Activated gamma-delta T cell treated with anti-CD3 and anti-CD28 coated beads, Interleukin-2, amount 50 U/mL, for 16 hours (primary cell): ENCODE data around the gene PKP4.

Source experiments
- DNase-seq: peaks from one replicate; pipeline ENCODE4 v3.0.0-alpha.2; 2020; ENCODE audit warnings: low read depth

Gene PKP4

DNA sequence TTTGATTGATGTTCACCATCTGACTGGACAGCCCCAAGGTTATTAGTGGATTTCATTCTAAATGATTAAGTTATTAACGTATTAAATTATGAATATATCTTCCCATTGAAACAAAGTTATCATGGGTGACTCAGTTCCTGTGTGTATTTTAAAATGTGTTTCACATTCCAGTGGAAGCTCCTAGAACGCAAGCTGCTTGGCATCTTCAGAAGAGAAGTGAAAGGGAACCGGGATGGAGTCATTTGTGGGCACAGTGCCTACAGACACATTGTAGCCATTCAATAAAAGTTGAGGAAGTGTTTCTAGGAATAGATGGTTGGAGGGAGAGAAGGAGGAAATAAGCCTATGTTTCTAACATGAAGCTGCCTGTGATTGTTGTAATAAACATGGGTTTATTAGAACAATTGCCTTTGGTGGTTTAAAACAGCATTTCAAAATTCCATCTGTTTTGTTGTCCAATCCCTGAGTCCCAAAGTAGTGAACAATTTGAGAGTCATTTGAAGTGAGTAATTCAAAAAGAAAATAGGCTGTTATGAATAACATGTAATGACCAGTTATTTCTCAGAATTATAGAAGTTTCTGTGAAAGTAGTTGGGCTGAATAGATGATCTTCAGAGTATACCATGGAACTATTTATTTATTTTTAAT, 143.5 kb downstream of the PKP4 start:
- no peak for DNase-seq

DNA sequence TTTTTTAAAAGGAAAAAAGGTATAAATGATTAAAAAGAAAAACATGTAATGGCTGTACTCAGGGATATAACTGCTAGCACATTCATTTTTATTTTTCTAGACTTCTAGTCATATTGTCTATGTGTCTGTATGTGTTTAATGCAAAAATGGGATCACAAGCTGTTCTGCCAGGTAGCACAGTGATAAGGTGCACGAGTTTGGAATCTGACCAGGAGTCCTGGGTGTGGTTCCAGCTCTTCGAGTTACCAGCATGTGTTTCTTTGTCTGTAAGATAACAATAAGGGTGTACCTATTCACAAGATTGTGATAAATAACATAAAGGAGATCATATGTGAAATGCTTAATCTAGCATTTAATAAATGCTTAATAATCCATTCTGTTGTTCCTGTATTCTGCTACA, 145.3 kb downstream of the PKP4 start:
- no peak for DNase-seq

DNA sequence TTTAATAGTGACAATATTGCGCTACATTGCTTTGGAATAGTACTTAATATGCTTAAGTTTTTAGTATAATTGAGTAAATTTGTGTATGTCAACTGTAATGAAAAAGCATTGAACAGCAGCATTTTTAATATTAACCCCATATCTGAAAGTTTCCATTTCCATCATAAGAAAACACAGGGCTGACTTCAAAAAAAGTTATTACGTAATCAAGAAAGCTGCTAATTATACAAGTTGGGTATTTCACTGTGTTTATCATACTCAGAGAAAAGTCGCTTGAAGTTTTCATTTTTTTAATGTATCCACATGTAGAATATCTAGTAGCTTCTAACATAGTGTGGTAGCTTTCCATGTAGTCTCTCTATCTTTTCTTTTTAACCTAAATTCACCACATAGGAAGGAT, 146.5 kb downstream of the PKP4 start:
- no peak for DNase-seq

DNA sequence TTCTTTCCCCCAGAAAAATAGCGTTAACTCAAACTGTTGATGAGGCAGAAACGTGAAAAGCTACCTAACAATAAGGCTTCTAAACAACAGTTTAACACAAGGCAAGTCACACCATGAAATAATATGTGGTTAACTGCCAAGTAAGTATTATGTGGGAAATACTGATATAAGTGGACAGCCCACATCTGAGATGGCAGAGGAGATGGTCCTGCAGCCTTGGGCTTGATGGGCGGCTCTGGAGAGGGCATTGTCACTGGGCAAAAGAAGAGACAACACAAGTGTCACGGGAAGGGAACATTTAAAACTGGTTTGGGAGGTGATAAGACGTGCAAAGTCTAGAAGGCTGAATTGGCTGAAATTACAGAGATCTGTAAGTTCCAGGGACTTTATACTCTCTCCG, 147.2 kb downstream of the PKP4 start:
- no peak for DNase-seq

DNA sequence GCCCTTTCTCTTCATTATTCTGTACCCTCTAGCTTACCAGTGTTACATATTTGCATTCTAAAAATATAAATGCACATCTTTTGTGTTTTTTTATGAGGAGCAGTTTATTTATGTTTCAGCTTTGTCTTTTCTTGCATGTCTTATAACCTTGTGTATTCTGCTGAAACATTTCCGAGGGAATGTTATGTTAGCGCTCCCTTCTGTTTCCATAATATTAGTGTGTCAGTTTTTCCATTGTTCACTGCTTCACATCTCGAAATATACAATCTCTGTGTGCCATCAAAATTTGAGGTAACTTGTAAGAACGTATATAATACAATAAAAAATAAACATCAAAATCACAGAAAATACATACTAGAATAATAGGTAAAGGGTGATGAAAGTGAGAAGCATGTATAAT, 153.3 kb downstream of the PKP4 start:
- DNase-seq, result no peak

DNA sequence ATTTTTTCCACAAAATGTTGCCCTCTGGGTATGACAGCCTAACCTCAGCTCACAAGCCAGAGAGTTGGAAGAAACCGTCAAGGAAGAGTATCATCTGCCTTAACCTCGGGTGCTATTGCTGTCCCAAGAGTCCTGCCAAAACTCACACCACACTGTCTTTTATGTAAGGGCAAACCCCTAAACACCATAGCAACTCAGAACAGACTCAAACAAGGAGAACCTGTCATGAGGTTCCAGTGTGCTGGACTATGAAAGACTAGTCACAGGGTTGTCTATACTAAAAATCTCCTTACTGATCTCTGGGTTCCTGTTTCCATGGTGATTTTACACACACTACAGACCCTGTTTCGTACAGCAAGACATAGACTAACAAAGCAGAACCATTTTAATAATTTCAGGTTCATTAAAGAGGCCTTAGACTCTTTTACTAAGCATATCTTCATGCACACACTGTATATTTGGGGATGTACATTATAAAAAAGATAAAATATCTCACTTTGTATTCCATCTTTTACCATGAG, 159.8 kb downstream of the PKP4 start:
- DNase-seq, result no peak

DNA sequence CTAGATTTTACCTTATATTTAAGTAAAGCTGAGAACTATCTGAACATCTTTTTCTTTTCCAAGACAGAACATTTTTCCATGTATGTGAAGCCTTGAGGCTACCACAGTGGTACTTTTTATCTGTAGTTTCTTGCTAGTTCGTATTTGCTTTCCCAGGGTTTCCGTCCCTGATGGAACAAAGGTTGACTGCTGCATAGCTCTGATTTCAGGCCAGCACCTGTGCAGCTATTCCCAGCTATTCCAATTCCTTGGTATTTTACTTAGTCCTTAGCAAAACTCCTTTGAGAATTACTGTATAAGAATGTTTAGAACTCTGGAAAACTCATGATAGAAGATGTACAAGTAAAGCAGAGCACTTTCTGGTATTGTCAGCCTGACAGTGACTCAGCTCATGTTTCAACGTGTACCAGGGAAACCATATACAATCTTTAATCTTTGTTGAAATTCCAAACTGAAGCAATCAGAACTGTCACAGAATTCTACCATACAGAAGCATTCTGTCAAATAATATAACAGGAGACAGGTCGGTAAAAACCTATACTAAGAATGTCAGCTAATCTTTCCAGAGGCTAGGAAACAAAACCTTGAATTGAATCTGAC, 162.2 kb downstream of the PKP4 start:
- no peak for DNase-seq

DNA sequence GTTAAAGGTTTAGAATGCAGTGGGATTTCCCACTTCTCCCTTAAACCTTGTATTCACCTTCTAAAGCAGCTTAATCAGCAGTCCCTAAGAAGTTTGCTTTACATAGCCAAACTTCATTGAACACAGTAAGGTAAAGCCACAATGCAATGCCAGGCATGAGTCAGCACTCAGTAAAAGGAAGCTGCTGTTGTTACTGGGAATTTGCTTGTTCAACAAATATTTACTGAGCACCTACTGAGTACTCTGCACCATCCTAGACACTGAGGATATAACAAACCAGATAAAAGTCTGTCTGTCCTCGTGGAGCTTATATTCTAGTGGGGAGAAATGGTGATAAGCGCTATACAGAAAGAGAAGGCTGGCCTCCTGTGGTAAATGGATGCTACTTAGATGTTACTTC, 162.7 kb downstream of the PKP4 start:
- no peak for DNase-seq

DNA sequence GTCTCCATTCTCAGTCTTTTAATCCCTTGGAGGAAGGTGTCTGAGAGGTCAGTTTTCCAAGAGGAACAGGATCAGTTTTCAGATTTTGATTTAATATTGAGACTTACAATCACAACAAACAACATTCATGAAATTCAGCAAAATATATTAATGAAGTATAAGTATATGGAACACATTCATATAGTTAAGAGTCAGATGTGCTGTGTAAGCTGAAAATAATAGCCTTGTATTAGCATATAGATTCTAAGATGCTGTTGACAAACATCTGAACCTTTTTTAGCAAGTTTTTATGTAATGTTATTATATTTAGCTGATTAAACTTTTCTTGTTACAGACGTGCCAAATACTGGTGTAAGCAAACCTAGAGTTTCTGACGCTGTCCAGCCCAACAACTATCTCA, 163.9 kb downstream of the PKP4 start:
- no peak for DNase-seq

DNA sequence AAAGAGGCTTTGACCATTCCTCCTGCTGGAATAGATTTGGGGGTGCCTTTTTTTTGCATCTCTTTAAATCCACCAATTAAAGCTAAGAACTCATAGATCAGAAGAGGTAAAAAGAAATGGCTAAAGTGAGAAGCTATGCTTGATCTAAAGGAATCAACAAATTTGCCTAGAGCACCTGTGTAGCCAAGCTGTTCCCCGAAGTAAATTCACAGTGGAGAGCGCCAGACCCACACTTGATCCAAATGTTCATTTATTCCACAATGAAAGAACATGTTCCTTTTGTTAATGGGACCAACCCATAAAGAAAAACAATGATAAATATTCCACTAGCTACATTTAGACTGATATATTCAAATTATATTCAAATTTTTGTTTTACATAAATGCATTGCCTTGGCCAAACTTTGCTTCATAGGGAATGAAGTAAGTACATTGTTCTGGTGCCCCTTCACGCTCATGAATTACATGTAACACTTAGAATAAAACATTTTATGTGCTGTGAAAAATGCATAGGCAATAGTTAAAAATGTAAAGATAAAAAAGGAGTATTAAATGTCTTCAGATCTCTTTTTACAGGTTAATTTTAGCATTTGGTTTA, 167.4 kb downstream of the PKP4 start:
- no peak for DNase-seq

DNA sequence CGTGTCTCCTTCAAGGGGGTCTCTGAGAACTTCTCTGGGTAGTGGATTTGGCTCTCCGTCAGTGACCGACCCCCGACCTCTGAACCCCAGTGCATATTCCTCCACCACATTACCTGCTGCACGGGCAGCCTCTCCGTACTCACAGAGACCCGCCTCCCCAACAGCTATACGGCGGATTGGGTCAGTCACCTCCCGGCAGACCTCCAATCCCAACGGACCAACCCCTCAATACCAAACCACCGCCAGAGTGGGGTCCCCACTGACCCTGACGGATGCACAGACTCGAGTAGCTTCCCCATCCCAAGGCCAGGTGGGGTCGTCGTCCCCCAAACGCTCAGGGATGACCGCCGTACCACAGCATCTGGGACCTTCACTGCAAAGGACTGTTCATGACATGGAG, 168.2 kb downstream of the PKP4 start:
- DNase-seq, result no peak

DNA sequence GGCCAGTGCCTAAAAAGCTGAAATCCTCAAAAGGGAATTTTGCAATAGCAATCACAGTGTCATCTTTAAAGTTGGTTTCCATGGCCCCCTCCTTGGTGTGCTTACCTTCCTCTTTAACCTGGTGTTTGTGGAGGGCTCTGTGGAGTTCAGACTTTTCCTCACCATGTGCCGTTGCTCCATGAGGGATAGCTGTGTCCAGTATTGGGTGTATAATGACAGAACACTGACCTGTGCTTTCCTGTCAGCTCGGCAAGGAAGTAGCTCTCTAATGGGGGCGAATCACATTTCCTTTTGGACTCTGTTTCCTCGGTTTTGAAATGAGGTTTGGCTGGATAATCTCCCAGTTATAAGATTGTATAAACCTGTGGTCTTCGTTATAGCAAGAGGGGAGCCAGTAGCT, 172.4 kb downstream of the PKP4 start:
- DNase-seq, result no peak

DNA sequence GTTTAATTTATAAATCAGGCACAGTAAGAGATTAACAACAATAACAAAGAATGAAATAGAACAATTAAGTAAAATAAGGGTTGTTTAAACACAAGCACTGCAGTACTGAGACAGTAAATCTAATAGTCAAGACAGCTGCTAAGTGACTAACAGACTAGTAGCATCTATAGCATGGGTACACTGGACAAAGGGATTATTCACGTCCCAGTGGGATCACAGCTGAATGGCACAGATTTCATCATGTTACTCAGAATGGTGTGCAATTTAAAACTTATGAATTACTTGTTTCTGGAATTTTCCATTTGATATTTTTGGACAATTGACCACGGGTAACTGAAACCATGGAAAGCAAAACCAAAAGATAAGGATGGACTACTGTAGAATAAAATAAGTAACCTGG, 176.5 kb downstream of the PKP4 start:
- DNase-seq, result no peak

DNA sequence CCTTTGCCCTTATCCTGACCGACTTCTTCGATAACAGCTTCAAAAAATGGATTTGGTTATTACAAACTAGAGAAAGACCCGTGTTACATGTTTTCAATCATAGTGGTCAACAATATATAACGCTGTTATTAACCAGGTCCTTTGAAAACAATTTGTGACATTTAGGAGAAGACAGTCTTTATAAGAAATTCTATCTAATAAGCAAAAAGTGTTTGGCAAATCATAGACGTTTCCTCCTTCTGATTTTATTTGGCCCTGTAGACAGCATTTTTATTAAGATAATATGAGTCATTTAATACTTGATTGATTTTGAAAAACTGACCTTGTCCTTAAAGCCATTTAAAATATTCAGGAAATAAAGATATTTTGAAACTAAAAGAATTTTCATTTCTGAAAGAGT, 177.9 kb downstream of the PKP4 start:
- DNase-seq, result no peak

DNA sequence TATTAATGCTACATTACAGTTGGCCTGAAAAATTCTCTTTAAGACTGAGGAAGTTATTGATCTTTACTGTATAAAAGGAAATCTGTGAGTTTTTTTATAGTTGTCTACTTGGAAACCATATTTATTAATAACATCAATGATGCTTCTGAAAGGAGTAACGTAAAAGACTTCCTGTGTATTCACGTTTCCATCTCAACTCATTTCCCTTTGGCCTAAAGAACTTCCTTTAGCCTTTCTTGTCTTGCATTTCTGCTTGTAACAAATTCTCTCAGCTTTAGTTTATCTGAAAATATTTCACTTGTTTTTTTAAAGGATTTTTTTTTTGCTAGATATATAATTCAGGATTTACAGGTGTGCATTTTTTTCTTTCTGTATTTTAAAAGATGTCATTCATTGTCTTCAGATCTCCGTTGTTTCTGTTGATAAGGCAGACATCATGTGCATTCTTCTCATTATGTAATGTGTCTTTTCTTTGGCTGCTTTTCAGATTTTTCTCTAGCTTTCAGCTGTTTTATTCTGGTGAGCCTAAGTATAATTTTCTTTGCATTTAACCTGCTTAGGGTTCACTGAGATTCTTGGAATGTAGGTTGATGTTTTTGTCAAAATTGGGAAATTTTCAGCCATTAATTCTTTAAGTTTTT, 179.3 kb downstream of the PKP4 start:
- DNase-seq, result no peak

DNA sequence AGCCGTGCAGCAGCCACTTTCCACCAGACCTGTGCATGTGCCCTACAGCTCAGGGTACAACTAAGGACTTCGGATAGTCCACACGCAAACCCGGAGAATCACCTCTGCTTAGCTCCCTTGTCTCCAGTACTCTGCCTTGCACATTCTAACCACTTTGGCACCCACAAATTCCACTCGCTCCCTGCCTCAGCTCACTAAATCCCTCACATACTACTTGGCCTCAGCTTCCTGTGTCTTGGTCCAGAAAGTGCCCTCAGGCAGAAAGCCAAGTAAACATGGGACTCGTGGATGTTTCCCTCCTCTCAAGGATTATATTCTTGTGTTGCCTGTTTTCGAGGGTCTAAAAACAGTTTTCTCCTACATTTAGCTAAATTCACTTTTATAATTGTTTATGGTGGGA, 180.6 kb downstream of the PKP4 start:
- no peak for DNase-seq

DNA sequence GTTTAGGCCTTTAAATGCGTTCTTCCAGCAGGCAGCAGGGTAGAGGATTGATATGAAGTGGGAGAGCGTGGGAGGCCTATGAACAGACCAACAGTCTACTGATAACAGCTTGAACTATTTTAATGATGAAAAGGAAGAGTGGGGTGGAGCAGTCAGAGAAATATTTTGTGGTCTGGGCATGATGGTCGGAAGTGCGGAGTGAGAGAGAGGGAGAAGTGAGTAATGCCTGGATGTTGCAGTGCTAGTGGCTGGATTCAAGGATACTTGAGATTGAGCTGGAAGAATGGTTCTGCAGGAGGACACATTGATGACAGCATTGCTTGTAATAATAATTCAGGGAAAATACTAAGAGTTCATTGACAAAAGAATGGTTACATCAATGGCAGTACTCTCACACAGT, 187.4 kb downstream of the PKP4 start:
- no peak for DNase-seq

DNA sequence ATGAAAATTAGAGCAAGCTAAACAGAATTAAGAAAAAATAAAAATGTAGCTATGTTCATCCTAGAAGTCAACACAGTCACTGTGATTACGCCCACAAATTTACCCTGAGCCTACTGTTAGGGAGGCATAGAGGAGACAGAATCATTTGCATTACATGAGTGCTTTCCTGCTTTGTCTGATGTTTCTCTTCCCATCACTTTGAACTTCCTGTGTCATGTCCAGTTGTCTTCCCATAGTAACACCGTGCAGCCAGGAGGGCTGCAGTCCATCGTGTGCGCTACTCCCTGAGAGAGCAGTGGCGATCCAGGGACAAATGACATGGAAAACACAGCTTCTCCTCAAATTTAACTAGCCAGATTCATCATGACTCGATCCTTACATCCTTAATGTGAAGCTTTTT, 188.5 kb downstream of the PKP4 start:
- no peak for DNase-seq

DNA sequence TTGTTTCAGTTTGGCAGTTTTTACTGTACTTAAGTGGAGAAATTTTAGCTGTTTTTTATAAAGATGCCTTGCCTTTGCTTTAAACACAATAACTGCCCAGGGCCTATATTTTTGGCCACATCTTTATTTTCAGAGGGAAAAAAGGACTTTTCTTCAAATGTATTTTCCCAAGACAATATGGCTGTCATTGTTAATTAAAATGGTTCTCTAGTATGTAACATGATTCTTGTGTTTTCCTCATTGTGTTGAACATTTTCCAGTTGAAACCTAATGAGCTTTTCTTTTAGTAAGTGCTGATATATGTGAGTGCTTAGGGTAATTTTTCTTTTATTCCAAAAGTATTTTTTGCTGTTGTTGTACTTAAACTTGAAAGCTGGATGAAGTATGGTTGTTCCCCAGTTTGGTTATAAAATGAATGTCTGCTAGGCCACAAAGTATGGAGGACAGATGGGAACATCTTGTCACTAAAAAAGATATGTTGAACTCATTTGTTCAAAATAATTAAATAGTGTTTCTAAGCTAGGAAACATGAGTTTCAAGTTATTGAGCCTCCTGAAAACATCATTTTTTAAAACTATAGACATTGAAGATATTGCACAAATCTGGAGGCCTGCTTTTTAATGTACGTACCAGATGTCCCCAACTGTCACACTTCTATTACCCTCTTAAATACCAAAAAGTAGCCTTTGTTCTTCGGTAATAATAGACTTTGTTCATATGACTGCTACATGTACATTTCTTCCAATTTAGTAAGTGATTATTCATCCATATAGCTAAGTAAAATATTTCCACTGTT, 190.9 kb downstream of the PKP4 start:
- no peak for DNase-seq

DNA sequence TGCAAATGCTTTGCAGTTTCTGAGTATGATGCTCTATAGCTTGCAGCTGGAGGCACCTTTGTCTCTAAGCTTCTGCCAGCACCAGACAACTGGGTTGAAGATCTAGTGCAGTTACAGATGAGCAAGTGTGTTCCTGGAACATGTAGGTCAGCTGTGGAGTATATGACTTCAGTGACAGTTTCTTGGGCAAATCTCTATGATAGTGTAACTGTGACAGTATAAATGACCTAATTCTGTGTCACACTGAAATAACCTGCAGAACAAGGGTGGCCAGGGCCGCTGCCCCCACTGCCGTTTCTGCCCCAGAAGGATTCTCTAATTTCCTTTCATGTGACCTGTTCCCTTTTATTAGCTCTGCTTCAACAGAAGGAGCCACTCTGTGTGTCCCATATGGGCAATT, 193.1 kb downstream of the PKP4 start:
- no peak for DNase-seq

DNA sequence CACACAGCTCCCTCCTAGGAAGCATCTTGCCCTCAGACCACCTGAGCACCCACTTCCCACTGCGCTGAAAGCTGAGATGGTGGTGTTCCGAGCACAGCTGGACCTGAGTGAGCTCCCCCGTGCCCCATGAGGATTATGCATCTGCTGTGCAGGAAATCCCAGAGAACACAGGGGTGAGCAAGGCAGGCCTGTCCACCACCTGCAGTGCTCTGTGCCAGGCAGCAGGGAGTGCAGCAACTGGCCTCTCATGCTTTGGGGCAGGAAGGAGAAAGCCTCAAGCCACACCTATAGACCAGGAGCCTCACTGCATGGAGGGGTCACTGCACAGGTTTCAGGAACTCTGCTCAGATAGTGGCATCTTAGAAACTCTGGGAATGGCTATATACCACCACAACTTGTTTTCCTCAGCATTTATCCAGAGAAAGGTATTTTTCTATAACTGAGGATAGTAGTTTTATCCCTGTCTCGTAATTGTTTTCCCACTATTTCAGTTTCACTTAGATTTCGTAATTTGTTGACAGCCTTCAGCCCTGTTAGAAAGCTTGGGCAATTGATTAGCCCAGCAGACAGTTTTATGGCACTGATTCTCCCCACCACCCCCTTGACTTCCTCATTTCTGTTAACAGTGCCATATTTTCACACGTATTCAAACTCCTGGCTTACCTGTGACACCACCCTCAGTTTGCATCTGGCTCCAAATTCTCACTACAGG, 194.1 kb downstream of the PKP4 start:
- no peak for DNase-seq
